SH-SY5Y (cell line): ENCODE data around the gene VWA1.

ENCODE experiments used
- GATA2 ChIP-seq: IDR thresholded peaks from 2 replicates; pipeline ENCODE4 v1.6.1; 2011; ENCODE audit warnings: mild to moderate bottlenecking, low read depth, low read length
- GATA3 ChIP-seq: IDR thresholded peaks from 2 replicates; pipeline ENCODE4 v1.6.1; 2011; ENCODE audit warnings: low read depth, mild to moderate bottlenecking, low read length, moderate library complexity

- TF ChIP-seq GATA2 (no peak), GATA3 (no peak)
Observed at GRCh38 chr1:1434824-1435105, 725 bp upstream of the VWA1 start.
